HepG2 (cell line): ENCODE results near the gene KIF17. TPM values are rescaled to one million over a fixed set of nuclear protein-coding genes. Genes with fewer than 3 reads are reported as not detected.

Source experiments
- DPF2 ChIP-seq: sonication (generic); formaldehyde crosslinking; IDR thresholded peaks from 2 replicates; pipeline ENCODE4 v1.4.0; 2020; ENCODE audit warnings: mild to moderate bottlenecking, low read depth, missing genetic modification reagents, borderline replicate concordance
- ETV5 ChIP-seq: IDR thresholded peaks from 2 replicates; pipeline ENCODE4 v1.6.1; 2018; ENCODE audit warnings: missing biosample characterization, missing genetic modification reagents, inconsistent platforms, borderline replicate concordance
- HIVEP1 ChIP-seq: sonication (generic); formaldehyde crosslinking; IDR thresholded peaks from 2 replicates; pipeline ENCODE4 v1.4.0; 2020; ENCODE audit warnings: mild to moderate bottlenecking, missing genetic modification reagents
- HOXA5 ChIP-seq: sonication (generic); formaldehyde crosslinking; IDR thresholded peaks from 2 replicates; pipeline ENCODE4 v1.4.0; 2020; ENCODE audit warnings: missing genetic modification reagents
- NR1H2 ChIP-seq: sonication (generic); formaldehyde crosslinking; IDR thresholded peaks from 2 replicates; pipeline ENCODE4 v1.8.1; 2022; ENCODE audit warnings: low read depth, missing genetic modification reagents, borderline replicate concordance
- POGZ ChIP-seq: sonication (generic); formaldehyde crosslinking; IDR thresholded peaks from 2 replicates; pipeline ENCODE4 v1.4.0; 2020; ENCODE audit warnings: mild to moderate bottlenecking, missing genetic modification reagents
- REL ChIP-seq: sonication (generic); formaldehyde crosslinking; conservative IDR thresholded peaks from 2 replicates; pipeline ENCODE4 v1.8.0; 2022; ENCODE audit warnings: mild to moderate bottlenecking, missing genetic modification reagents, moderate library complexity
- SNAI1 ChIP-seq: sonication (generic); formaldehyde crosslinking; IDR thresholded peaks from 2 replicates; pipeline ENCODE4 v1.5.0; 2020; ENCODE audit warnings: mild to moderate bottlenecking, missing genetic modification reagents, borderline replicate concordance
- TFDP2 ChIP-seq: sonication (generic); formaldehyde crosslinking; IDR thresholded peaks from 2 replicates; pipeline ENCODE4 v1.4.0; 2020; ENCODE audit warnings: missing genetic modification reagents
- THAP8 ChIP-seq: sonication (generic); formaldehyde crosslinking; IDR thresholded peaks from 2 replicates; pipeline ENCODE4 v1.5.1; 2020; ENCODE audit warnings: missing genetic modification reagents, mild to moderate bottlenecking, borderline replicate concordance
- ZBTB42 ChIP-seq: sonication (generic); formaldehyde crosslinking; IDR thresholded peaks from 2 replicates; pipeline ENCODE4 v1.5.0; 2020; ENCODE audit warnings: mild to moderate bottlenecking, missing genetic modification reagents
- ZFP1 ChIP-seq: IDR thresholded peaks from 2 replicates; pipeline ENCODE4 v1.6.1; 2016
- ZKSCAN8 ChIP-seq: IDR thresholded peaks from 2 replicates; pipeline ENCODE4 v1.6.1; 2016; ENCODE audit warnings: borderline replicate concordance, missing genetic modification reagents, missing compliant biosample characterization
- ZNF101 ChIP-seq: sonication (generic); formaldehyde crosslinking; IDR thresholded peaks from 2 replicates; pipeline ENCODE4 v1.4.0; 2020; ENCODE audit warnings: mild to moderate bottlenecking, low read depth, missing genetic modification reagents, borderline replicate concordance
- ZNF121 ChIP-seq: sonication (generic); formaldehyde crosslinking; IDR thresholded peaks from 2 replicates; pipeline ENCODE4 v1.5.0; 2020; ENCODE audit warnings: mild to moderate bottlenecking, missing genetic modification reagents
- ZNF414 ChIP-seq: sonication (generic); formaldehyde crosslinking; IDR thresholded peaks from 2 replicates; pipeline ENCODE4 v1.5.0; 2020; ENCODE audit warnings: missing genetic modification reagents
- ZNF431 ChIP-seq: sonication (generic); formaldehyde crosslinking; IDR thresholded peaks from 2 replicates; pipeline ENCODE4 v1.9.0; 2022; ENCODE audit warnings: missing genetic modification reagents, low read depth, mild to moderate bottlenecking, borderline replicate concordance
- ZNF674 ChIP-seq: sonication (generic); formaldehyde crosslinking; IDR thresholded peaks from 2 replicates; pipeline ENCODE4 v1.5.0; 2020; ENCODE audit warnings: low read depth, mild to moderate bottlenecking, missing genetic modification reagents
- ZNF788 ChIP-seq: sonication (generic); formaldehyde crosslinking; IDR thresholded peaks from 2 replicates; pipeline ENCODE4 v1.5.0; 2020; ENCODE audit warnings: mild to moderate bottlenecking, missing genetic modification reagents, borderline replicate concordance
- polyA plus RNA-seq, 8 experiments: library from polyadenylated mRNA; depleted of rRNA in 3 of 8; stranded (reverse) in 7 of 8; unstranded in 1 of 8; fragments of >200 nt; fragmentation: Illumina TruSeq in 4 of 8; extraction: Trizol in 4 of 8; gene quantifications; 2 replicates each; pipeline versions ENCODE4 v1.2.1 to v1.2.3, GENCODE V29; 2011 to 2016; ENCODE audit warnings: low read depth in 4 of 8, missing spikeins in 1 of 8, mixed read lengths in 1 of 8; ENCODE audit not compliant: insufficient read depth in 1 of 8
- total RNA-seq, 5 experiments: library from RNA; depleted of rRNA; stranded (reverse); fragments of >200 nt; fragmentation: Illumina TruSeq; extraction: Trizol; gene quantifications; 2 replicates each; pipeline ENCODE4 v1.2.3, GENCODE V29; 2016; ENCODE audit warnings: low read depth in 1 of 5
- TF ChIP-seq, protein P1 (sequence below): sonication (generic); formaldehyde crosslinking; IDR thresholded peaks from 2 replicates; pipeline ENCODE4 v1.4.0; 2020; ENCODE audit warnings: missing genetic modification reagents, low read depth, mild to moderate bottlenecking, borderline replicate concordance
- TF ChIP-seq, protein P2 (sequence below): sonication (generic); formaldehyde crosslinking; IDR thresholded peaks from 2 replicates; pipeline ENCODE4 v1.8.0; 2022; ENCODE audit warnings: mild to moderate bottlenecking, missing genetic modification reagents; ENCODE audit not compliant: insufficient replicate concordance
- TF ChIP-seq, protein P3 (sequence below): sonication (generic); formaldehyde crosslinking; IDR thresholded peaks from 2 replicates; pipeline ENCODE4 v1.5.1; 2020; ENCODE audit warnings: mild to moderate bottlenecking, missing genetic modification reagents, moderate library complexity

The KIF17 gene
- total and polyA plus RNA-seq, 2 of the 13 experiments (the other 11 are each of a cell fraction or from before 2014, with no cell fraction given) = 0.24 to 0.44 TPM

- TF ChIP-seq, protein P1, sequence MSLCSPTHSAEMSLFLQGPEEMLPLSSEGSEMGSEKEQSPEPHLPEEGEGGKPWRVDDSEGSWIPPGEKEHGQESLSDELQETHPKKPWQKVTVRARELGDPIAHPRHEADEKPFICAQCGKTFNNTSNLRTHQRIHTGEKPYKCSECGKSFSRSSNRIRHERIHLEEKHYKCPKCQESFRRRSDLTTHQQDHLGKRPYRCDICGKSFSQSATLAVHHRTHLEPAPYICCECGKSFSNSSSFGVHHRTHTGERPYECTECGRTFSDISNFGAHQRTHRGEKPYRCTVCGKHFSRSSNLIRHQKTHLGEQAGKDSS (CRISPR knock-in tag) = no peak; the same call in 1 of the 2 replicates
- no peak for TF ChIP-seq HIVEP1
- TF ChIP-seq, protein P2, sequence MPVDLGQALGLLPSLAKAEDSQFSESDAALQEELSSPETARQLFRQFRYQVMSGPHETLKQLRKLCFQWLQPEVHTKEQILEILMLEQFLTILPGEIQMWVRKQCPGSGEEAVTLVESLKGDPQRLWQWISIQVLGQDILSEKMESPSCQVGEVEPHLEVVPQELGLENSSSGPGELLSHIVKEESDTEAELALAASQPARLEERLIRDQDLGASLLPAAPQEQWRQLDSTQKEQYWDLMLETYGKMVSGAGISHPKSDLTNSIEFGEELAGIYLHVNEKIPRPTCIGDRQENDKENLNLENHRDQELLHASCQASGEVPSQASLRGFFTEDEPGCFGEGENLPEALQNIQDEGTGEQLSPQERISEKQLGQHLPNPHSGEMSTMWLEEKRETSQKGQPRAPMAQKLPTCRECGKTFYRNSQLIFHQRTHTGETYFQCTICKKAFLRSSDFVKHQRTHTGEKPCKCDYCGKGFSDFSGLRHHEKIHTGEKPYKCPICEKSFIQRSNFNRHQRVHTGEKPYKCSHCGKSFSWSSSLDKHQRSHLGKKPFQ = no peak
- TF ChIP-seq ZNF121 (CRISPR knock-in tag) = no peak
- TF ChIP-seq, protein P3, sequence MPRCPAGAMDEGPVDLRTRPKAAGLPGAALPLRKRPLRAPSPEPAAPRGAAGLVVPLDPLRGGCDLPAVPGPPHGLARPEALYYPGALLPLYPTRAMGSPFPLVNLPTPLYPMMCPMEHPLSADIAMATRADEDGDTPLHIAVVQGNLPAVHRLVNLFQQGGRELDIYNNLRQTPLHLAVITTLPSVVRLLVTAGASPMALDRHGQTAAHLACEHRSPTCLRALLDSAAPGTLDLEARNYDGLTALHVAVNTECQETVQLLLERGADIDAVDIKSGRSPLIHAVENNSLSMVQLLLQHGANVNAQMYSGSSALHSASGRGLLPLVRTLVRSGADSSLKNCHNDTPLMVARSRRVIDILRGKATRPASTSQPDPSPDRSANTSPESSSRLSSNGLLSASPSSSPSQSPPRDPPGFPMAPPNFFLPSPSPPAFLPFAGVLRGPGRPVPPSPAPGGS (CRISPR knock-in tag) = 0 out of 2 replicates have a peak, but pooled peaks have one; percentile 44
- TF ChIP-seq THAP8 (CRISPR knock-in tag) = no peak
- TF ChIP-seq POGZ (CRISPR knock-in tag) = peak; percentile 93
- no peak for TF ChIP-seq ZKSCAN8 (CRISPR knock-in tag)
- peak; percentile 58; the same call in 1 of the 2 replicates for TF ChIP-seq ZNF788 (CRISPR knock-in tag)
- TF ChIP-seq SNAI1 = no peak
- 0 out of 2 replicates have a peak, but pooled peaks have one; percentile 54 for TF ChIP-seq ZNF674
- no peak for TF ChIP-seq ZFP1 (CRISPR knock-in tag)
- TF ChIP-seq ZBTB42 (CRISPR knock-in tag) = no peak
- no peak for TF ChIP-seq REL (CRISPR knock-in tag)
- TF ChIP-seq HOXA5 (CRISPR knock-in tag) = 0 out of 2 replicates have a peak, but pooled peaks have one; percentile 12
- peak; percentile 70 for TF ChIP-seq TFDP2 (CRISPR knock-in tag)
- no peak for TF ChIP-seq ZNF431 (CRISPR knock-in tag)
- no peak for TF ChIP-seq ZNF414 (CRISPR knock-in tag)
- TF ChIP-seq ETV5 (CRISPR knock-in tag) = peak; percentile 14; the same call in 1 of the 2 replicates
- no peak for TF ChIP-seq ZNF101
- no peak for TF ChIP-seq DPF2 (CRISPR knock-in tag)
- no peak for TF ChIP-seq NR1H2
These were observed 84.4 kb downstream of the KIF17 start, which contains the start of gene PINK1 (continued) for GRCh38 chr1:20633190-20634064.
